ENCODE results near the gene PIGS. TPM values are rescaled to one million over a fixed set of nuclear protein-coding genes. Genes with fewer than 3 reads are reported as not detected.

PIGS gene
- polyA plus RNA-seq, 6 donors from 2014 or later = 31.3 to 61.7 (median 46.0) TPM

DNA sequence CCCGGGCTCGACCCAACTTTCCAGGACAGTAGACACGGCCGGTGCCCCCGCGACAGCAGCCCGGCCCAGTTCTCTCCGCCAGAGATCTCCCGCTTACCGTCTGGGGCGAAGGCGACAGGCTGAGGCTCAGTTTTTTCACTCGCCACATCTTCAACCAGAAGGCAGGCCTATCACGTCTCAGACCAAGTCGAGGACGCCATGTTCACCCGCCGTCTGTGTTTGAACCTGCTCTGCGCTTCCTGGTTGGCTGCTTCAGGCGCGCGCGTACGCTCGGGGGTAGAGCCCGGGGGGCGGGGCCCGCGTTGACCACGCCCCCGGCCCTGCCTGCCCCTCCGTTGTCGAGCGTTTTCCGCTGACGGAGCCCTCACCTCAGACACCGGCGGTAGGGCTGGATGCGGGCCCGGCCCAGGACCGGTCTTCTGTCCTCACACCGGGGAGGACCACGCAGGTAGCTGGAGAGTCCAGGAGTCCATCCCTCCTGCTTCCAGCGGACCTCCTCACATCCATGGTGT is 27.5 kb upstream of the PIGS start, which contains the start of gene SPAG5:
SPAG5 (minus strand) TSS at position 227 of the 512 bp plus-strand sequence; CDS start at position 148, 79 bp downstream.
- no peaks in the 10 kb centered on the region for H3K36me3 Mint-ChIP-seq
- peaks cover 22 to 26% (median 24%) of the 10 kb centered on the region in 3 donors for H3K4me1 Mint-ChIP-seq
- H3K4me3 Mint-ChIP-seq = peak within 1 kb of the TSS; percentile 87 to 96 (median 94)
- H3K9me3 Mint-ChIP-seq = no peaks in the 10 kb centered on the region
- peak; percentile 96 for DNase-seq
- H3K27me3 Mint-ChIP-seq = no peaks in the 10 kb centered on the region
- ATAC-seq (ENCODE audit: low read depth in 2 of 2) = peak; percentile 92 to 93
- peak within 1 kb of the TSS; percentile 91 to 98 (median 96) for H3K27ac Mint-ChIP-seq

- Mint-ChIP-seq H3K27ac (peak overlapping the region in 5 of 6 donors; percentile 29 to 92 (median 90)), H3K9me3 (no peaks in the 10 kb centered on the region), H3K36me3 (no peaks in the 10 kb centered on the region), H3K4me1 (peaks cover 22 to 26% (median 24%) of the 10 kb centered on the region in 3 donors), H3K27me3 (no peaks in the 10 kb centered on the region), H3K4me3 (peak overlapping the region; percentile 87 to 96 (median 94))
- DNase-seq (no peak), ATAC-seq (ENCODE audit: low read depth in 2 of 2) (no peak)
These were observed 27.1 kb upstream of the PIGS start for GRCh38 chr17:28598389-28598788.

DNA sequence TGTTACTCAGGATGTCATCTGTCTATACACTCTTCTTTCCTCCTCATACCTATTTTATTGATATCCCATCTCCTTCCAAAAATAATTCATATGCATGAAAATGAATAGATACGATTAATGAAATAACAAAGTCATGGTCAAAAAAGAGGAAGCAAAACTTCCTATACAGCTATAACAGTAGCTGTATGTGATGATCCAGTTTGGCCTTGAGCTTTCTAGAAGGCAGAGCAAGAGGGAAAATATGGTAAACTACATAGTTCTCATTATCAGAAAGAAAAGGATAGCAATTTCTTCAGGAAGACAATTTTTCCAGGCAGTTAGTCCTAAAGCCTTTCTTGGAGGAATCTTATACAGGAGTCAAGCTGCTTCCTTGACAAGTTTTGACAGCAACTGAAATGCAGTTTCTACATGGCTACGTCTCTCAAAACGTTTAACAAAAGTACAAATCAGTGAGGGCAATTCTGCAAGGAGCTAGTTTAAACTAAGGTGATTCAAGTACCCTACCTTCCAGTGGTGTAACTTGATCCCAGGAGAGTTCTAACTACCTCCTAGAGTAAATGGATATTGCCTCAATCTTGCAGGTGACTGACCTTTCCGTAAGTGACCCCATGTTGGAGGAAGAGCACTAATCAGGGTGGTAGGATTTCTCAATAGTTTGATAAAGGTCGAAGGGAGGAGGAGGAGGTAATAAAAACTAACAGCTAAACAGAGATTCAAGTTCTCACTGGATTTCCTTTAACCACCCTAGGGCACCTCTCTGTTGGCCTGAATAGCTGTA is 26.5 kb upstream of the PIGS start:
- ATAC-seq (ENCODE audit: low read depth in 2 of 2) = no peak
- Mint-ChIP-seq H3K27ac (peak overlapping the region; percentile 19 to 91 (median 81)), H3K36me3 (no peaks in the 10 kb centered on the region), H3K4me1 (peaks cover 22 to 26% (median 24%) of the 10 kb centered on the region in 3 donors), H3K9me3 (no peaks in the 10 kb centered on the region), H3K4me3 (peak overlapping the region; percentile 87 to 96 (median 94)), H3K27me3 (no peaks in the 10 kb centered on the region)
- DNase-seq = no peak

DNA sequence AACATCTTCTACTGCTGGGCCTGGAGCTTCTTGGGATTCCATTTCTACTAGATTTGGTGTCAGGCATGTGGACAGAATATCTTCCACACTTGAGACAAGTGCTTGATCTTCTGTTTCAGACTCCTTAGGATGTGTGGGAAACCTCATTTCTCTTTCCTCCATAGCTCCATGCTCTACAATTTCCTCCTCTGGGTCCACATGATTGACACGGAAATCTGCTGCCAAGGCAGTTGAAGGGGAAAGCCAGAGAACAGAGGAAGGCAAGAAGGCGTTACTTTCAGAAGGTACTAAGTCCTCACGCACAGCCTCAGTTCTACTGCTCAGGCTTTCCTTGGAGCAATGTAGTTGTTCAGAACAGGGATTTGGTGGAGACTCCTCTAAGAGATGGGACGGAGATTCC is 20.9 kb upstream of the PIGS start:
- Mint-ChIP-seq H3K36me3 (no peaks in the 10 kb centered on the region), H3K4me1 (peaks cover 0 to under 1% (median 0%) of the 10 kb centered on the region in 3 donors), H3K27ac (no peak overlapping the region), H3K9me3 (no peaks in the 10 kb centered on the region), H3K27me3 (no peaks in the 10 kb centered on the region), H3K4me3 (no peak overlapping the region)
- ATAC-seq (ENCODE audit: low read depth in 2 of 2) (no peak), DNase-seq (no peak)

- no peak overlapping the region for H3K27ac Mint-ChIP-seq
- no peak overlapping the region for H3K4me3 Mint-ChIP-seq
- DNase-seq = no peak
- ATAC-seq (ENCODE audit: low read depth in 2 of 2) = no peak
- no peaks in the 10 kb centered on the region for H3K9me3 Mint-ChIP-seq
- peaks cover 0 to 5% of the 10 kb centered on the region in 2 donors for H3K36me3 Mint-ChIP-seq
- no peaks in the 10 kb centered on the region for H3K27me3 Mint-ChIP-seq
- no peaks in the 10 kb centered on the region for H3K4me1 Mint-ChIP-seq
These were observed 14.5 kb upstream of the PIGS start for GRCh38 chr17:28585851-28586250.

DNA sequence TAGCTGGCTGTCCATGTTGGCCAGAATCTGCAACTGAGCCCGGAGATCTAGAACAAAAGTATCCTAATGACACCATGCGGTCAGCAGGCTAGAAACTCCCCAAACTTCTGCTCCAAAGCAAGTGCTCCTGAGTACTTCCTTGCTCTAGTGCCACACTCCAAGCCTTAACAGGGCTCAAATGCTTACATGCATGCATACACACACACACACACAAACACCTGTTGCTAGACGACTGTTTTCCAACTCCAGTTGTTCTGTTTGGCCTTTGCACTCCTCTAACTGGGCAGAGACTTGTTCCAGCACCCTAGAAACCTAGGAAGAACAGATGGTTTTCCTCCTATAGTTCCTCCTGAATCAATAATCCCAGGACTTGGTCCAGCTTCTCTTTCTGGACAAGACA is 13.1 kb upstream of the PIGS start:
- H3K4me1 Mint-ChIP-seq = no peaks in the 10 kb centered on the region
- peaks cover 0 to 5% of the 10 kb centered on the region in 2 donors for H3K36me3 Mint-ChIP-seq
- H3K27me3 Mint-ChIP-seq = no peaks in the 10 kb centered on the region
- H3K9me3 Mint-ChIP-seq = no peaks in the 10 kb centered on the region
- ATAC-seq (ENCODE audit: low read depth in 2 of 2) (no peak), DNase-seq (no peak)
- no peak overlapping the region for H3K27ac Mint-ChIP-seq
- no peak overlapping the region for H3K4me3 Mint-ChIP-seq

GRCh38 chr17:28582513-28582912 is 11.2 kb upstream of the PIGS start:
- DNase-seq (no peak), ATAC-seq (ENCODE audit: low read depth in 2 of 2) (no peak)
- Mint-ChIP-seq H3K27me3 (no peaks in the 10 kb centered on the region), H3K36me3 (peaks cover 0 to 5% of the 10 kb centered on the region in 2 donors), H3K9me3 (no peaks in the 10 kb centered on the region), H3K4me1 (peaks cover 0 to 2% (median 0%) of the 10 kb centered on the region in 3 donors), H3K27ac (no peak overlapping the region), H3K4me3 (no peak overlapping the region)

- no peak overlapping the region for H3K27ac Mint-ChIP-seq
- no peak for ATAC-seq (ENCODE audit: low read depth in 2 of 2)
- no peak for DNase-seq
- peaks cover 0 to 4% of the 10 kb centered on the region in 2 donors for H3K36me3 Mint-ChIP-seq
- H3K9me3 Mint-ChIP-seq = no peaks in the 10 kb centered on the region
- H3K4me3 Mint-ChIP-seq = no peak overlapping the region
- H3K4me1 Mint-ChIP-seq = peaks cover 10 to 17% (median 12%) of the 10 kb centered on the region in 3 donors
- H3K27me3 Mint-ChIP-seq = no peaks in the 10 kb centered on the region
These were observed 9.6 kb upstream of the PIGS start for GRCh38 chr17:28580959-28581358.

- Mint-ChIP-seq H3K27me3 (no peaks in the 10 kb centered on the region), H3K27ac (no peak overlapping the region)
These were observed 8.2 kb upstream of the PIGS start for GRCh38 chr17:28579526-28579925.

GRCh38 chr17:28578246-28579195 is 7.2 kb upstream of the PIGS start:
- DNase-seq (no peak), ATAC-seq (ENCODE audit: low read depth in 2 of 2) (no peak)
- H3K27me3 Mint-ChIP-seq = no peaks in the 10 kb centered on the region
- H3K9me3 Mint-ChIP-seq = no peaks in the 10 kb centered on the region
- H3K4me3 Mint-ChIP-seq = peak overlapping the region in 3 of 8 donors; percentile 12 to 29 (median 20)
- peaks cover 13 to 20% (median 15%) of the 10 kb centered on the region in 3 donors for H3K4me1 Mint-ChIP-seq
- no peak overlapping the region for H3K27ac Mint-ChIP-seq
- no peaks in the 10 kb centered on the region for H3K36me3 Mint-ChIP-seq

More at GRCh38 chr17:28579526-28579925, 8.2 kb upstream of the PIGS start:
- no peaks in the 10 kb centered on the region for H3K9me3 Mint-ChIP-seq
- peaks cover 13 to 20% (median 15%) of the 10 kb centered on the region in 3 donors for H3K4me1 Mint-ChIP-seq
- H3K4me3 Mint-ChIP-seq = no peak overlapping the region
- no peak for DNase-seq
- H3K36me3 Mint-ChIP-seq = no peaks in the 10 kb centered on the region
- ATAC-seq (ENCODE audit: low read depth in 2 of 2) = no peak

DNA sequence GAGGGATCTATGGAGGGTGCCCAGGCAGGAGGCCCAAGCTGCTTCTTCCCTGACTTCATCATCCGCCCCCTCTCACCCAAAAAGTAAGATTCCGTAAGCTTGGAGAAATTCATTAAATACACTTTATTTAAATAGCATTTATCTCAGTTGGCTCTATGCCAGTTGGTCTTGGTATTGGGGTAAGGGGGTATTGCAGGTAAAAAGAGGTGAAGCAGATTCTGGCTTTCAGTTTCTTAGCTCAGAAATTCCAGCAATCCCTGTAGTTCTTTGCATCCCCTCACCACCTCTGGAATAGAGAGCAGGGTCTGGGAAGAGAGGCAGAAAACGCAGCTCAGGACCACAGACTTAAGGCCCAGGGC is 6.1 kb upstream of the PIGS start:
- Mint-ChIP-seq H3K27ac (peak overlapping the region in 2 of 6 donors; percentile 91 to 93), H3K4me1 (peaks cover 19 to 25% (median 23%) of the 10 kb centered on the region in 3 donors), H3K4me3 (peak overlapping the region in 3 of 8 donors; percentile 83 to 89 (median 86)), H3K36me3 (peaks cover 0 to 4% of the 10 kb centered on the region in 2 donors), H3K9me3 (no peaks in the 10 kb centered on the region), H3K27me3 (no peaks in the 10 kb centered on the region)
- DNase-seq (no peak), ATAC-seq (ENCODE audit: low read depth in 2 of 2) (no peak)

DNA sequence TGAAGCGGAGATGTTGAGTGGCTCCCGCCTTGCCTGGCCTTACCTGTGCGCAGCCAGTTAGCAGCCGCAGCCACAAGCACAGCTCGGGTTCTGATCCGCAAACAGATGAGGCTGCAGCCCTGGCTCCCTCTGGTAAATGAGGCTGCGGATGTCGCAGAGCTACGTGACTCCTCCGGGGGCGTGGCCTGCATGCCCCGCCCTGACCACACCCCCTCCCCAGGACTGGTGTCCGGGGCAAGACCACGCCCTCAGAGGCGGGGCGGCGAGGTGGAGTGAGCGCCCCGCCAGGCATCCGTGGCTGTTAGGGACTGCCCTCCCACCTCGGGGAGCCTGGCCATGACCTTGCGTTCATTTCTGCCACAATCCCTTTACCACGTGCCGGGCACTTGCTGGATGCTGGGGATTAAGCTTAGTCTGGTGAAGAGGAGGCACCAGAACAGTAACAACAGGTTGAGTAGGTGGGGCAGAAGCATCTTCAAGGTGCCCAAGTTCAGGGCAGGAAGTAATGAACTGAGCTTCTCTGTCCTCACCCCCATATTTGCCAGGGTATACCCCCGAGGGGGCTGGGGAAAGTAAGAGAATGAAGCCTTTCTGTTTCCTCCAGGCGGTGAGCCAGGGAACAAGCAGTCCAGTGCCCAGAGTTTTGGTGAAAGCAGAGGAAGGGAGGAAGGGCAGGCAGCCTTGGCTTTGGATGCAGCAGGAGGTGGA is 5.6 kb upstream of the PIGS start, which contains the start of gene ALDOC:
ALDOC (minus strand) TSS at position 138 of the 708 bp plus-strand sequence. CDS start 1,363 bp downstream, outside the sequence.
- Mint-ChIP-seq H3K27ac (peak within 1 kb of the TSS; percentile 8 to 97 (median 88)), H3K36me3 (peaks cover 0 to 4% of the 10 kb centered on the region in 2 donors), H3K27me3 (no peaks in the 10 kb centered on the region), H3K9me3 (no peaks in the 10 kb centered on the region), H3K4me3 (peak within 1 kb of the TSS; percentile 80 to 99 (median 88)), H3K4me1 (peaks cover 20 to 30% (median 29%) of the 10 kb centered on the region in 3 donors)
- peak; percentile 97 for DNase-seq
- ATAC-seq (ENCODE audit: low read depth in 2 of 2) = peak; percentile 98

Data from naive B cell (primary cell).